Activated CD4-positive, alpha-beta T cell treated with anti-CD3 and anti-CD28 coated beads for 36 hours (primary cell): ENCODE measurements around the gene CDC42EP3. TPM values are rescaled to one million over a fixed set of nuclear protein-coding genes. Genes with fewer than 3 reads are reported as not detected.

Experiments
- ATAC-seq: fragments of 200-7000 bp; cut with Tn5 transposase; one replicate; pipeline ENCODE4 v1.10.0; 2021; ENCODE audit warnings: mild to moderate bottlenecking, moderate library complexity
- CTCF ChIA-PET: fragments of 350-600 bp; sonication (Branson Sonifier 250); formaldehyde crosslinking; loops from one replicate; lab custom pipeline; 2021; ENCODE audit warnings: antibody characterized with exemption; lab: Charles Lee
- POLR2A ChIA-PET: fragments of 350-600 bp; sonication (Branson Sonifier 250); formaldehyde crosslinking; loops from one replicate; lab custom pipeline; 2021; ENCODE audit warnings: antibody characterized with exemption, inconsistent platforms; lab: Charles Lee
- DNase-seq: peaks from one replicate; pipeline ENCODE4 v3.0.0-alpha.2; 2020
- H3K27ac Mint-ChIP-seq: one replicate; pipeline ENCODE4 v1.8.0; 2021; ENCODE audit warnings: mixed read lengths
- H3K27me3 Mint-ChIP-seq: one replicate; pipeline ENCODE4 v1.8.0; 2021; ENCODE audit warnings: mixed read lengths
- H3K36me3 Mint-ChIP-seq: one replicate; pipeline ENCODE4 v1.8.0; 2021; ENCODE audit warnings: low read depth, mixed read lengths
- H3K4me1 Mint-ChIP-seq: one replicate; pipeline ENCODE4 v1.8.0; 2021; ENCODE audit warnings: mixed read lengths
- H3K4me3 Mint-ChIP-seq: one replicate; pipeline ENCODE4 v1.8.0; 2021; ENCODE audit warnings: mild to moderate bottlenecking, moderate library complexity, mixed read lengths
- H3K9me3 Mint-ChIP-seq: one replicate; pipeline ENCODE4 v1.8.0; 2021; ENCODE audit warnings: low read depth, mixed read lengths
- intact Hi-C, 2 experiments: fragments of 100-400 bp; cut with DNase I in 1 of 2; cut with micrococcal nuclease in 1 of 2; formaldehyde crosslinking; loops; one replicate each; pipeline versions ENCODE4 v1.14.2 to v1.15.1; 2022 to 2024; cut with DNase I, micrococcal nuclease
- total RNA-seq, 2 experiments: library from RNA; stranded (reverse); gene quantifications; one replicate each; pipeline ENCODE4 v1.2.3, GENCODE V29; 2021

The CDC42EP3 gene
- total RNA-seq, 2 experiments from 2014 or later, result 16.4 to 25.2 TPM

- ChIA-PET CTCF (interaction anchor here (1.0 kb wide), 1 partner anchor 240 kb away, joined by 4 read pairs; no protein-coding TSS in a partner anchor), POLR2A (no interaction called here)
- intact Hi-C loops, result loop anchor here (1.0 to 5.0 kb wide), 13 partner anchors 9 to 258 kb away; partner anchors contain the start of gene CDC42EP3 (in 2 of the 2)
- peaks cover 65% of the 10 kb centered on the region for H3K4me1 Mint-ChIP-seq
- DNase-seq (peak; percentile 85), ATAC-seq (peak; percentile 85)
- H3K27ac Mint-ChIP-seq, result peak overlapping the region; percentile 83
- no peaks in the 10 kb centered on the region for H3K9me3 Mint-ChIP-seq
- no peaks in the 10 kb centered on the region for H3K36me3 Mint-ChIP-seq
- no peaks in the 10 kb centered on the region for H3K27me3 Mint-ChIP-seq
- H3K4me3 Mint-ChIP-seq, result peak overlapping the region; percentile 33
Measured at GRCh38 chr2:37635504-37636380, 35.7 kb downstream of the CDC42EP3 start.

GRCh38 chr2:37634914-37635503 is 36.4 kb downstream of the CDC42EP3 start:
- DNase-seq (no peak), ATAC-seq (peak; percentile 42)
- peak overlapping the region; percentile 33 for H3K4me3 Mint-ChIP-seq
- no peaks in the 10 kb centered on the region for H3K27me3 Mint-ChIP-seq
- ChIA-PET POLR2A (interaction anchor here (0.6 to 1.4 kb wide), 2 partner anchors 9 to 116 kb away, joined by 3 read pairs; no protein-coding TSS in a partner anchor), CTCF (interaction anchor here (0.8 to 1.8 kb wide), 5 partner anchors 9 to 241 kb away, joined by 3 to 8 read pairs (median 4); no protein-coding TSS in a partner anchor)
- H3K27ac Mint-ChIP-seq, result peak overlapping the region; percentile 83
- H3K36me3 Mint-ChIP-seq, result no peaks in the 10 kb centered on the region
- H3K4me1 Mint-ChIP-seq, result peaks cover 72% of the 10 kb centered on the region
- intact Hi-C loops, result loop anchor here (1.0 to 5.0 kb wide), 12 partner anchors 9 to 258 kb away; partner anchors contain the start of gene CDC42EP3 (in 1 of the 2)
- no peaks in the 10 kb centered on the region for H3K9me3 Mint-ChIP-seq

GRCh38 chr2:37633845-37634244 is 37.6 kb downstream of the CDC42EP3 start:
- peaks cover 78% of the 10 kb centered on the region for H3K4me1 Mint-ChIP-seq
- ATAC-seq, result no peak
- CTCF ChIA-PET, result interaction anchor here (1.3 to 1.8 kb wide), 3 partner anchors 8 to 19 kb away, joined by 3 to 8 read pairs (median 5); no protein-coding TSS in a partner anchor
- peak overlapping the region; percentile 53 for H3K27ac Mint-ChIP-seq
- intact Hi-C loops, result loop anchor here in 1 of 2 experiments (2.0 kb wide), 2 partner anchors 15 to 51 kb away; no protein-coding TSS in a partner anchor
- no peaks in the 10 kb centered on the region for H3K36me3 Mint-ChIP-seq
- no peaks in the 10 kb centered on the region for H3K9me3 Mint-ChIP-seq
- no peaks in the 10 kb centered on the region for H3K27me3 Mint-ChIP-seq
- DNase-seq, result no peak
- no peak overlapping the region for H3K4me3 Mint-ChIP-seq
- POLR2A ChIA-PET, result interaction anchor here (1.4 kb wide), 1 partner anchor 8 kb away, joined by 3 read pairs; no protein-coding TSS in a partner anchor

GRCh38 chr2:37633234-37633633 is 38.2 kb downstream of the CDC42EP3 start:
- no peaks in the 10 kb centered on the region for H3K36me3 Mint-ChIP-seq
- H3K27ac Mint-ChIP-seq, result no peak overlapping the region
- H3K4me1 Mint-ChIP-seq, result peaks cover 79% of the 10 kb centered on the region
- no peaks in the 10 kb centered on the region for H3K9me3 Mint-ChIP-seq
- no peak overlapping the region for H3K4me3 Mint-ChIP-seq
- ChIA-PET CTCF (interaction anchor here (0.6 to 1.4 kb wide), 4 partner anchors 11 to 131 kb away, joined by 3 to 5 read pairs (median 4); no protein-coding TSS in a partner anchor), POLR2A (no interaction called here)
- no peak for ATAC-seq
- intact Hi-C loops, result no loop called here
- H3K27me3 Mint-ChIP-seq, result no peaks in the 10 kb centered on the region
- DNase-seq, result no peak

- H3K27ac Mint-ChIP-seq, result no peak overlapping the region
- H3K27me3 Mint-ChIP-seq, result no peaks in the 10 kb centered on the region
- ATAC-seq, result no peak
- ChIA-PET POLR2A (no interaction called here), CTCF (interaction anchor here (1.4 kb wide), 1 partner anchor 18 kb away, joined by 5 read pairs; no protein-coding TSS in a partner anchor)
- no peaks in the 10 kb centered on the region for H3K9me3 Mint-ChIP-seq
- no peak for DNase-seq
- peaks cover 80% of the 10 kb centered on the region for H3K4me1 Mint-ChIP-seq
- H3K36me3 Mint-ChIP-seq, result no peaks in the 10 kb centered on the region
- no peak overlapping the region for H3K4me3 Mint-ChIP-seq
- intact Hi-C loops, result no loop called here
Measured at GRCh38 chr2:37632310-37632709, 39.1 kb downstream of the CDC42EP3 start.

- H3K4me1 Mint-ChIP-seq, result peaks cover 80% of the 10 kb centered on the region
Measured at GRCh38 chr2:37631698-37632097, 39.7 kb downstream of the CDC42EP3 start.

GRCh38 chr2:37631292-37631691 is 40.1 kb downstream of the CDC42EP3 start:
- Mint-ChIP-seq H3K27me3 (no peaks in the 10 kb centered on the region), H3K36me3 (no peaks in the 10 kb centered on the region), H3K4me3 (no peak overlapping the region), H3K9me3 (no peaks in the 10 kb centered on the region), H3K27ac (peak overlapping the region; percentile 55), H3K4me1 (peaks cover 80% of the 10 kb centered on the region)
- ChIA-PET POLR2A (no interaction called here), CTCF (interaction anchor here (0.6 kb wide), 1 partner anchor 210 kb away, joined by 3 read pairs; no protein-coding TSS in a partner anchor)
- intact Hi-C loops, result no loop called here
- ATAC-seq, result no peak
- no peak for DNase-seq

More at GRCh38 chr2:37631698-37632097, 39.7 kb downstream of the CDC42EP3 start:
- no peak for DNase-seq
- intact Hi-C loops, result no loop called here
- POLR2A ChIA-PET, result no interaction called here
- H3K27me3 Mint-ChIP-seq, result no peaks in the 10 kb centered on the region
- ATAC-seq, result no peak
- H3K27ac Mint-ChIP-seq, result no peak overlapping the region
- no peaks in the 10 kb centered on the region for H3K9me3 Mint-ChIP-seq
- no peaks in the 10 kb centered on the region for H3K36me3 Mint-ChIP-seq
- CTCF ChIA-PET, result interaction anchor here (0.6 kb wide), 1 partner anchor 210 kb away, joined by 3 read pairs; no protein-coding TSS in a partner anchor
- H3K4me3 Mint-ChIP-seq, result no peak overlapping the region

- DNase-seq (no peak), ATAC-seq (no peak)
- intact Hi-C loops, result no loop called here
- Mint-ChIP-seq H3K9me3 (no peaks in the 10 kb centered on the region), H3K4me3 (no peak overlapping the region), H3K27ac (peak overlapping the region; percentile 55), H3K36me3 (no peaks in the 10 kb centered on the region), H3K27me3 (no peaks in the 10 kb centered on the region), H3K4me1 (peaks cover 80% of the 10 kb centered on the region)
- ChIA-PET POLR2A (no interaction called here), CTCF (no interaction called here)
Measured at GRCh38 chr2:37630776-37631175, 40.7 kb downstream of the CDC42EP3 start.

- Mint-ChIP-seq H3K4me3 (no peak overlapping the region), H3K9me3 (no peaks in the 10 kb centered on the region), H3K36me3 (no peaks in the 10 kb centered on the region), H3K27me3 (no peaks in the 10 kb centered on the region), H3K4me1 (peaks cover 80% of the 10 kb centered on the region), H3K27ac (no peak overlapping the region)
- ATAC-seq (no peak), DNase-seq (no peak)
- intact Hi-C loops, result no loop called here
- ChIA-PET POLR2A (no interaction called here), CTCF (no interaction called here)
Measured at GRCh38 chr2:37630301-37630700, 41.1 kb downstream of the CDC42EP3 start.

- Mint-ChIP-seq H3K27ac (peak overlapping the region; percentile 34), H3K27me3 (no peaks in the 10 kb centered on the region), H3K36me3 (no peaks in the 10 kb centered on the region), H3K9me3 (no peaks in the 10 kb centered on the region), H3K4me3 (no peak overlapping the region), H3K4me1 (peaks cover 80% of the 10 kb centered on the region)
- intact Hi-C loops, result no loop called here
- POLR2A ChIA-PET, result no interaction called here
- no peak for DNase-seq
- CTCF ChIA-PET, result interaction anchor here (1.5 kb wide), 1 partner anchor 248 kb away, joined by 3 read pairs; no protein-coding TSS in a partner anchor
- no peak for ATAC-seq
Measured at GRCh38 chr2:37629529-37629928, 41.9 kb downstream of the CDC42EP3 start.

- CTCF ChIA-PET, result interaction anchor here (0.6 to 1.0 kb wide), 2 partner anchors 26 to 489 kb away, joined by 3 read pairs; no protein-coding TSS in a partner anchor
- DNase-seq (no peak), ATAC-seq (no peak)
- no peaks in the 10 kb centered on the region for H3K27me3 Mint-ChIP-seq
- POLR2A ChIA-PET, result interaction anchor here (0.6 to 0.7 kb wide), 2 partner anchors 85 to 308 kb away, joined by 3 to 4 read pairs; no protein-coding TSS in a partner anchor
- peaks cover 84% of the 10 kb centered on the region for H3K4me1 Mint-ChIP-seq
- H3K36me3 Mint-ChIP-seq, result peaks cover 3% of the 10 kb centered on the region
- no peak overlapping the region for H3K4me3 Mint-ChIP-seq
- H3K27ac Mint-ChIP-seq, result peak overlapping the region; percentile 40
- intact Hi-C loops, result no loop called here
- peaks cover 3% of the 10 kb centered on the region for H3K9me3 Mint-ChIP-seq
Measured at GRCh38 chr2:37627710-37628109, 43.7 kb downstream of the CDC42EP3 start.
